Kasumi-1 (cell line): Measurements from ENCODE around the gene NAA80.

ENCODE experiments used
- DNase-seq, 2 experiments: peaks; one replicate each; lab custom pipeline; 2025; lab: John Stamatoyannopoulos, UW

The NAA80 gene

DNA sequence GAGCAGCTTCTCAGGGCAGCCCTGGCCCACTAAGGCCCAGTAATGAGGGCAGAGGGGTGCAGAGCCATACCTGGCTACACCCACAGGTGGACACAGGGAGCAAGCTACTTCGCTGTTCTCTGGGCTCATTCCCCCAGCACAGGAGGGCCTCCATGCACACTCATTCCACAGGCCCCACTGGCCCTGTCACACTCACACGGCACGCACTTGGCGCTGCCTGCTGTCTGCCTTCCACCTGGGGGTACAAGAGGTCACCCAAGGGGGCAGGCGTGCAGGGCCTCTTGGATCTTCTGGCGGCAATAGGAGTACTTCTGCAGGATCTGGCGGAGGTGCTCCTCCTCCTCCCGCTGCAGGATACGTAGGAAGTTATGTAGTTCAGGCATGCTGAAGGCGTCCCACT is 31.1 kb upstream of the NAA80 start:
- DNase-seq, result no peak

DNA sequence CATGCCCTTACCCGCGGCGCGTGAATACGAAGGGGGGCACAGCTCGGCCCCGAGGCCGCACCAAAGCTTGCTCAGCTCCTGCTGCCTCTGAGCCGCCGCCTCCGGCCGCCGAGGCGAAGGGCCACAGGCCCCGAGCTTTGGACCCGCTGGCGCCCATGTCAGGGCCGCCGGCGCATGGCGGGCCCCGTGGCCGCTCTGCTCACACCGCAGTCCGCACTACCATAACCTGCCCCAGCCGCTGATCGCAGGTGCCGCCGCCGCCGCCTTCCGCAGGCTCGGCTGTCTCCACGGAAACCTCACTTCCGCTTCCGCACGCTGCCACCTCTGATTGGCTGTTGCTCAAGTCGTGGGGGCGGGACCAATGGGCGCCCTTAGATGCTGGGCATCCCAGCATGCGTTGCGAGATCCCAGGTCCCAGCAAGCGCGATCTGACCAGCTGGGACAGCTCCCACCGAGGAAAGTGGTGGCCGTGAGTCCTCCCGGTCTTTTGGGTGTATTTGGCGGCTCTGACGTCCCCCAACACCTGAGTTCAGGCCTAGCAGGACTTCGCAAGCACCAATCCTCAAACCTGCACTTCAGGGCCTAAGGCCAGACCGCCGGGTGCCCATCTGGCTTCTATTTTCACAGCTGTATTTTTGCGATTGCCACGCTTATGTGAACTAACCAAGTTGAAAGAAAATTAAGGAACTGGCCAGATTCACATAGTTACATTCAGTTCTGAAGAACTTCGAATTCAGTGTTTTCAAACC is 28.9 kb upstream of the NAA80 start, which contains the start of gene TUSC2:
TSS of gene TUSC2 (minus strand) at position 281 of the 749 bp plus-strand sequence. CDS start at position 157, 124 bp downstream.
- peak; percentile 94 for DNase-seq

DNA sequence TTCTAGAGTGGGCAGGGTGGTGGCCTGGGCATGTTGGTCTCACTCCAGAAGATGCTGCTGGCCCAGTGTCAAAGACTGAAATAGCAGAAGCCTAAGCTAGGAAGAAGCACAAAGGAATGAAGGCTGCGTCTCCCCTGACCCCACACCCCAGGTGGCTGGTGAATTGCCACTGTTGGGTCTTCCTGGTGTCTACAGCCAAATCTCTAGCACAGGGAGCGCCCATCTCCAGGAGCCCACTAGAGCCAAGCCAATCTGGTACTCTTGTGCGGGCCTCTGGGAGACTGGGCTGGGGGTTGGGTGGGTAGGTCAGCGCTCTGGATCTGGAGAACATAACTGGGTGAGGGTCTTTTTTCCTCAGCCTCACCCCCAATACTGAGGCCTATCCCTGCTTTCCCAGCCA is 27.9 kb upstream of the NAA80 start:
- DNase-seq, result no peak

DNA sequence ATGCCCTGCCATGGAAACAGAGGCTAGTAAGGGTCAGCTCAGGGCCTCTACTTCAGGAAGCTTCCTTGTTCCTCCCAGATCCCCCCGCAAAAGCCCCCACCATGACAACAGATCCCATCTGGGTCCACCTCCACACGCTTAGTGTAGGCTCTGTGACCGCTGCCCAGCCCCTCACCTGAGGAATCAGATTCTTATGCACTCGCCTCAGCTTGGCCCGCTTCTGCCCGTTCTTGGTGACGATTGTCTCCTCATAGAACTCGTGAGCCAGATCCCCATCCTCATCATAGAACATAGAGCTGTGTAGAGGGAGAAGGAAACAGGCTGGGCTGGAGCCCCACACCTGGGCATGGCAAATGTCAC is 27.0 kb upstream of the NAA80 start:
- no peak for DNase-seq

DNA sequence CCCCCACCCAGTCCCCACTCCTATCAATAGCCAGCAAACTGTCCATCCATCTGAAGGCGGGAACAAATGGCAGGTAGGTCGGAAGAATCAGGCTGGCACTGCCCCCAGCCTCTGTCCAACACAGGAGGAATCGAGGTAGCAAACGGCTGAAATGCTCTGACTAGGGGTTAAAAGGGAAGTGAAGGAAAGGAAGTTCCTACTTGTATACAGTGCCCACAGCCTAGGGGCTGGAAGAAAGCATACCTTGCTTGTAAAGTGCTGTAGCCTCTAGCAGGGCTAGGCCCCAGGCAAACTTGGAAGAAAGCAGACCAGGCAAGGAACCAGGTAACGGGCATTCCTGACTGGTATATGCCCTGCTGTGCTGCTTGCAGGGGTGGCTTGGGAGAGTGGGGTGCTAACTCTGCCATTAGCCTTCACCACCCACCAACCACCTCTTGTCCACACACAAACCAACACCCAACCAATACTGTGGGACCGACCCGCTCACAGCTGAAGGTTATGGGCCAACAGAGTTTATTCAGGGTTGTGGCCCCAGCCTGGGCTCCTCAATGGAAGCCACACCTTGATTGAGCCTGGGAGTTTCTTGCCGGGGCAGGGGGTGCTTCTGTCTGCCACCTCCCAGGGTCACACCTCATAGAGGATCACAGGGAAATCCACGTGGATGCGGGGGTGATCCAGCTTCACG is 26.4 kb upstream of the NAA80 start:
- peak in 1 of 2 experiments; percentile 19 for DNase-seq

DNA sequence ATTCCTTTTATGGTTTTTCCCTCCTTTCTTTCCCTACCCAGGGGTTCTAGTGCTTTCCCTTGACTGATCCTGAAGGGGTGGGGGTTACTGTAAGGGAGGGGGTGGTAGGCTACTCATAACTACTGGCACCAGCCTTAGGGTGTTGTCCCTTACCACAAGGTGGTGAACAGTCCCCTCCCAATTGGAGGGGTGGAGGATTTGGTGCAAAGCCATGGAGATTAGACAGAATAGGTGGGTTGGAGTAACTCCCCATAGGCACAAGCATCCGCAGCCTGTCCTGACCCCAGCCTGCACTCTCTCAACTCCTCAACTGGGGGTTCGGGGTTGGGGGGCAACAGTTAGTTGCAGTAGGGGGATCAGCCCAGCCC is 25.9 kb upstream of the NAA80 start:
- no peak for DNase-seq

DNA sequence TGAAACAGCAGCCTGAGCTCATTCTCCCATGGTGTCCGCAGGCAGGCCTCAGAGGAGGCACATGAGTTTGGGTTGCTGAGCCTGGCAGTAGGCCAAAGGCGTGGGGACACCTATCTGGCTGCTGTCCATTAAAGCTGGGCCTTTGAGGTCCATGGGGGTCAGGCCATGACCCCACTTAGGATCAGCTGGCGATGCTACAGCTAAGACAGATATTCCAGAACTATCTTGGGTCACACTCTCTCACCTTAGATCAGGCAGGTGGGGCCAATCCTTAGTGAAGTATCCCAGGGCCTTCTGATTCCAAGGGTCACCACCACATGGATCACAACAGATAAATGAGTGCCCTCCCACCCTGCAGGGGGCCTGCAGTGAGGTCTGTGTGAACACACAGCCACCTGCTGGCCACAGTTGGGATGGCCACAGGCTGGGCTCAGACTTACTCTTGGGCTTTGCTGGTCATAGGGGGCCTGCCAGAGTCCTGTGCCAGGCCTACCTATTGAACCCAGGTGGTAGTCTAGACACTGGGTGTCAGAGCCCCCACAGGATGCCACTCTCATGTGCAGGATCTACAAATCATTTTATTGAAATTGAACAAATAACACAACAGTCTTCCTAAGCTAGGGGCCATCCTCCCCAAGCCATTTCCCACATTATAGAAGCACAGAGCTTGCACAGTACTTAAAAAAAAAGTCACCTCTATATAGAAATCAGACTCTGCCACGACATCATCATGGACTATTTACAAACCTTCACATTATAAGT is 25.3 kb upstream of the NAA80 start:
- DNase-seq, result peak; percentile 48 to 78

DNA sequence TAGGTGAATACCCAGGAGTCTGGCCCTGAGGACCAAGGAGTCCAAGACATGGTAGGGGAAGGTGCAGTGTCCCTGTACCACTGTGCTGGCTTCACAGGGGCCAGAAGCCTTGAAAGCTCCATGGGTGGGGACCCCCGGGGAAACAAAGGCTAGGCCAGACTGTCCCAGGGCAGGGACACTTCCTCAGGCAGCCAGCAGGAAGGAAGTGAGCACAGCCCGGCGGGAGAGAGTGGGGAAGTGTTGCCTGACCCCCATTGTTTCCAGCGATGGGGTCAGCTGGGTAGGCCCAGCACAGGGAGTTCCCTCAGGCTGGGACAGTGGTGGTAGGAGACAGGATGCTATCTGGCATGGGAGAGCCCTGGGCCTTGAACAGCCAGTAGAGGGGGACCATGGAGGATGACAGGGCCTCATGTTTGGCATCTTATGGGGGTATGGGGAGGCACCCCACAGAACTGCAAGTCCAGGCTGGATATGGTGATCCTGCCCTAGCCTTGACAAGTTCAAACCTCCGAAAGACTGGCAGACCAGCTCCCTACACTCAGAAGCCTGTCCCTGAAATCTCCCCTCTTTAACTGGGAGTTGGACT is 24.5 kb upstream of the NAA80 start:
- DNase-seq, result no peak

DNA sequence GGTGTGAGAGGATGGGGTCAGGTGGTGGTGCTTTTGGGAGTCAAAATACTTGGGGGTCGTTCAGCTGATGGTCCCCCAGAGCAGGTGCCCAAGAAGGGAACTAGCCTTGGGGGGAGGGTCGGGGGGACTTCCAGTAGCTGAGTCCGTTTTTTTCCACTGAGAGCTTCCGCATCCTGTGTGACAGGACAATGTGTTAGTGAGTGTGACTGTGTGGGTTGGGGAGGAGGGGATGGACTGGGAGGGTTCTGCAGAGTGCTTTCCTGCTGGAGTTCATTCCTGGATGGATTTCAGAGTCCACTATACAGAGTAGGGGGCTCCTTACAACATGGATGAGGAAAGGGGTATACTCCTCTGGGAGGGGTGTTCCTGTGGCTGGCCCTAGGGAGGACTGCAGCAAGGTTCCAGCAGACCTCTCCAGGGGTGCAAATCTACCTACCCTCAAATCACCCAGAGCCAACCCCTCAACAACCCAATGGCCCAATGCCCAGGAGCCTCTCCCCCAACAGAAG is 23.9 kb upstream of the NAA80 start:
- no peak for DNase-seq

DNA sequence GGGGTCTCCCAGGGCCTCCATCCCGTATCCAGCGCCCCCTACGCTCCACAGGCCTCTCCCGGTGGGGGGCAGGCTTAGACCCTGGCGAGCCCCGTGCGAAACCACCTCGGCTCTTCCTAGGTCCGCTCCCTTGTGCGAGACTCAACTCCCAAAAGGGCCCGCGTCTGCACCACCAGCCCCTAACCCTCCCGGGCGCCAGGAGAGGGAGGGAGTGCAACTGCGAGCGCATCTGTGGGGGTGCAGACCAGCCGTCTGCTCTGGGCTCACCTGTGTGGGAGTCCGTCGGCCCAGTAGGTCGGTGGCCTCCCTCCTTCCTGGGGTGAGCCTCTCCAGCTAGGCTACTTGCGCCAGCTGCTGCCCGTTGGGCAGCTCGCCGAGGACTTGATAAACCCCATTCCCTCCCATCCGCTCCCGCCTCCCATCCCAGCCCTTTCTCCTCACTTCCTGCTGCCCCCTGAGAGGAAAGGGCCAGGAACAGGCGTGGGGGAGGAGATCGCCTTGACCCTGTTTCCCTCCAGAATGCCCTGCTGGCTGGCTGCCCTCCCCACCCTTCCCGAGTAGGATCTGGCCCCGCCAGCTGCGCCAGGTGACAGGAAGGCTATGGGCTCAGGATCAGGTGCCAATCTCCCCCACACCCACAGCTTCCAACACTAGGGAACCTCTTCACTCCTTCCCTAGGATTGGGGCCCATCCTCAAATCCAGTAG is 23.3 kb upstream of the NAA80 start, which contains the start of gene HYAL2:
TSS of gene HYAL2 (minus strand) at position 360 of the 706 bp plus-strand sequence. CDS start 2,256 bp downstream, outside the sequence.
- no peak for DNase-seq

DNA sequence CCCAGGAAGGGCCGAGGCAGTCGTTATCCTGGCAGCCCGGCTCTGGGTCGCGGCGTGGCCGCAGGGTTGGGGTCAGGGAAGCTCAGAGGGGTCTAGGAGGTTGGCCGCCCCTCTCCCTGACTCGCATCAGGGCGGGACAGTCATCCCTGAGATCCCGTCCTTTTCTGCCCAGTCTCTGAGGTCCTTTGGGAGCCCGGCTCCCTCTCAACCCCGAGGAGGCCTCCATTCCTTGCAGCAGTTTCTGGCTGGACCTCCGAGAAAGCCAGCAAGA is 22.8 kb upstream of the NAA80 start:
- no peak for DNase-seq

DNA sequence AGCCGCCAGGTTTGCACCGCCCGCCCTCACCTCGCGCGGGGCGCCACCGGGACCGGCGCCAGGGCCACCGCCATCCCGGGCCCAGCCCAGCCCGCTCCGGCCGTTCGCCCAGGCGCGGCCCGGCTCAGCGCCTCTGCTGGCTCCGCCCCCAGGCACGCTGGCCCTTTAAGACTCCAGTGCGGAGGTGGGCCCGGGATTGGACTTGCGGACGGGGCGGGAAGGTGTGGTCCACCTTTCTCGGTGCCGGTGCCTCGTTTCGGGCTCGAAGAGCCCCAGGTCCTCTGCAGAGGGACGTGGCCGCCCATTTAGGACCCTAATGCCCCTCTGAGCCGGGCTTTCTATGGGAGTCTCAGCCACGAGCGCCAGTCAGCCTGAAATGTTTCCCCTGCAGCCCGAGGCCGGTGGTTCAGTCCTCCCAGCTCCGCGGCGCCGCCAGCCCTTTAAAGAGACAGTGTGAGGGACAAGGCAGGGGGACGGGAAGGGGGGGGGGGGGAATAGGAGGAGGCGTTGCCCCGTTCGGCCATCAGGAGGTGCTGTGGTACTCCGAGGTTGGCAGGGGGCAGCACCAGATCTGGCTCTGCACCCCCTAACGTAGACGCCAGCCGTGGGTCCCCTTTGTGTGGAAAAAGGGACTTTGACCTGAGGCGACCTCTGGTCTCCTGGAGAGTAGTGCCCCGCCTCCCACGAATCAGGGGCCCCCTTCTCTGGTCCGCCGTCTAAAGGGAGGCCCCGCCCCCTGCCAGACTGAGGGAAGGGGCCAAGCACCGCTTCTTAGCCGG is 22.3 kb upstream of the NAA80 start:
- peak; percentile 88 to 90 for DNase-seq

DNA sequence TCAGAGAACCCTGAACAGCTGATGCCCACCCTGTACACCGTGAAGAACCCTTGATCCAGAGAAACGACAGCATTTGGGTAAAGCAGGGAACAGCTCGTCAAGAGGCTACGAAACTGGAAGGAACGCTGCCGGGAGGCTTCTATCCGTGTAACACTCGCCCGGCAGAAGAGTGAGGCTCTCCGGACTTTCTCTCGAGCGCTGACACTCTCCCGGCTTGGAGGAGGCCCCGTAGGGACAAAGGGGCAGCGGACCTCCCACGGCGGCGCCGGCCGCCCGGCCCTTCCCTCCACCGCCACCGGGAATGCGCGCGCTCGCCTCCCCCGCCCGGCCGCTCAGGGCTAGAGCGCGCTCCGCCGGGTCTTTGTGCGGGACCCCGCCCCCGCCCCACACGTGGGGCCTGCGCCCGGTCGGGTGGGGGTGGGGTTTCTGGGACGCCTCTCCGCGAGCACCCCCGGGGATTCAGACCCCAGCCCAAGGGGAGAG is 21.7 kb upstream of the NAA80 start:
- peak; percentile 48 to 58 for DNase-seq

DNA sequence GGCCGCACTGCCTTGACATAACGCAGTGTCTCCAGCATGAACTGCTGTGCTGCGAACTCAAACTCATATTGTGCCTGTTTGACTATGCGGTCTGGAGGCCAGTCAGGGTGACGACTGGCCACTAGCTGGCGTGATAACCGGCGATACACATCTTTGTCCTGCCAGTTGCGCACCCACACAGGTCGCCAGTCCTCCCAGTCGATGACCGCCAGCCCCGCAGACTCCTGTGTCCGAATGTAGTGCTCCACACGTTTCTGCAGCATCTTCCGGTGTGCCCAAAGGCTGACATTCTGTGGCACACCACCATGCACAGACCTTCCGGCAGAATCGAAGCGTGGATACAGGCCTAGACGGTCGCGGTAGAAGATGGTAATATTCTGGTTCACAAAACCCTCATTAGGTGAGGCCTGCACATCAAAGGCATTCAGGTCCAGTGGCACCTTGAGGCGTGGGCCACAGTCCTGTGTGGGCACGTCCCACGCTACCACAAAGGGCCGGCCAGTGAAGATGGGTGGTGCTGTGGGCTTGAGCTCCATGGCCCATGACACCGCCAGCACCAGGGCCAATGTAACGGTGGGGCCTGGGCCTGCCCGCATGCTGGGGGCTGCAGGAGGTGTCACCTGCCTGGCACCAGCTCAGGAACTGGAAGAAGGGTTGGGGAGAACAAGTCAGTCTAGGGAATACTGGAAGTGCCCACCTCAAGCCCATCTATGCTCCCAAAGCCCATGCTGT is 20.9 kb upstream of the NAA80 start:
- DNase-seq, result no peak

DNA sequence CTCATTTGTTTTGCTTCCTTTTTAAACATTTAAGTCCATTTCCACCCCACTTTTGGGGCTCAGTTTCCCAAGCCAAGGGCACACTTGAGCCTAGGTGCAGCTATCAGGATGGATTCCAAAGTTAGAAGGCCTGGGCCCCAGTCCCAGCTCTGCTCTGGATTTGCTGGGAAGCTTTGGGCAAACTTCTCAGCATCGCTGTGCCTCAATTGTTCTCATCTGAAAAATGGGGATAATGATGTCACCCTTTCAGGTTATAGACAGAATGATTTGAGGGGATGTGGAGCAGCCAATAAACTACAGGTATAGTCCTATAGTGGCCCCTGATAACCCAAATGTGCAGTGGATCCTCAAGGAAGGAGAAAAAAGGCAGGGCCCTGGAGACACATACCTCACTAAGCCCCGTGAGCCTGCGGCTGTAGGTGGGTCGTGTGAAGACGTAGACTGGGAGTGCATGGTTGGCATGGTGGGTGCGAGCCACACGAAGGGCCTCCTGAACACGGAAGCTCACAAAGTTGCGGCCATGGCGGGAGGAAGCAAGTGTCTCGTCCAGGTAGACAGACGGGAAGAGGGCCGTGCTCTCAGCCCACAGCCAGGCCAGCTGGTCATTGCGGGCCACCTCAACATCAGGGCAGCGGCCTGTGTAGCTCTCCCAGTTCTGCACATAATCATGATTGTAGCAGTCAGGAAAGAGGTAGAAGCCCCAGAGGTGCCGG is 20.1 kb upstream of the NAA80 start:
- DNase-seq, result no peak

DNA sequence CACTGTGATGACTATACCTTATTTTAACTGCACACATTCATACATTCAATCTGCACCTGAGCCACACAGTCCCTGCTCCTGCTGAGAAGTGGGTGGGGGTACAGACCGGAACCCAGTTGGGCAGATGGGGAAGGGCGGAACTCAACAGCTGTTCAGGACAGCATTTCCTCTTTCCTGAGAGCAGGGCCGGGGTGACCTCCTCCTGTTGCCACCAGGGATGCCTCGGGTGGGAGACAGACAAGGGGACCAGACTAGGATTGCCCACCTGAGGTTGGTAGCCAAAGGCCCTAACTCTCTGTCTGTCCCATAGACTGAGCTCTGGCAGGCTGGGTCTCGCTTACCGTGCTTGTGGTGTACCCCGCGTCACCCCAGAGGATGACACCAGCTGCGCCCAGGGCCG is 19.4 kb upstream of the NAA80 start:
- no peak for DNase-seq

DNA sequence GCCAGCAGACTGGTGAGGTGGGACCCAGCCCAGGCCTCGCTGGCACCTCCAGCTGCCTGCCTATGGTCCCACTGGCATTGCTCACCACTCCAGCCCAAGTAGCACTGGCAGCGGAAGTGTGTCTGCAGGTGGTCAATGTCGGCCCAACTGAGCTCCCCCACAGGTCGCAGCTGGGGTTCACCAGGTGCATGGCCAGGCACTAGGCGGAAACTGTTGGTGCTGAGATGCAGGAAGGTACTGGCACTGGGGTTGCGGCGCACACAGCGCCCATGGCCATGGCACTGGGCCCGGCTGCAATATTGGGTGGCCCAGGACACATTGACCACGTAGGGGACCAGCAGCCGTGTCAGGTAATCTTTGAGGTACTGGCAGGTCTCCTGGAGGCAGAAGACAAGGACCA is 19.0 kb upstream of the NAA80 start:
- no peak for DNase-seq

DNA sequence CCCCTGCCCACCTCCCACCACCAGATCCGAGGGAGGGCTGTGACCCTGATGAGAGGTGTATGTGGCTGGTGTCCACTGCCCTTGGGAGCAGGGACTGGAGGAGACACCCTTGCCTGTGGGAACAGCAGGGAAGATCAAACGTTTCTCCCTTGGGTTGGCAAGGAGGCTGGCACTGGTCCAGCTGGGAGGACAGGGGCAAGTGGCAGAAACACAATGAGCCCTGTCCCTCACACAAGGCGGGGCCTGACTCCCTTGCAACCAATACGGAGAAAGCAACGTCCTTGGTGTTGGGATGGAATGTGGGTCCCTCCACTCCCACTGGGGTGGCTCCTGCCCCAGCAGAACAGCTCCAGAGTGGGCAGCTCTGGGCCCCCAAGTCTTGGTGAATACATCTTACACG is 18.1 kb upstream of the NAA80 start:
- DNase-seq, result no peak

DNA sequence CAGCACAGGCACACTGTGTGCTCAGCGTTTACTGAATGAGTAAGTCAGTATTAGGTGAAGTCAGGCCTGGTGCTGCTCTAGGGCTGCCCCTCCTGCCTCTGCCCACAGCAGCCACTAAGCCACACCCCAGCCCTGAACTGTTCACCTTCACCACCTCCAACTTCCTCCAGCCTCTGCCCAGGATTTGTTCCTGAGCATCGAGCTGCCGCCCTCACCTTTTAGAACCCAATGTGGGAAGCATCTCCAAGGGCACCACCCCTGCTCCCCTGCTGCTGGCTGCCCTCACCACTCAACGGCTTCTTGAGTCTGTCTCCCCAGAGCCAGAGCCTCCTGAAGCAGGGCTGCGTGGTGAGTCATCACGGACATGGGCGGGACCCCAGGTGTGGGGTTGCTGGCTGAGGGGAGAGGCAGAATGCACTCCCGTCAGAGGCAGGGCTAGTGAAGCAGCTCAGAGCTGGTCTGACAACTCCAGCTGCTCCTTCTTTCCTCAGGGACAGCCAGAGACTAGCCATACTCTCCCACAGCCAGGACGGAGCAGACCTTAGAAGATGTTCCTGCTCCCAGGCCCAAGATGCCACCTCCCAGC is 17.5 kb upstream of the NAA80 start:
- no peak for DNase-seq
